ENCODE measurements around the gene TPST2.
A peak's percentile ranks its signal among the peaks of the same experiment; 100 is the strongest.
"Not testable (repeated sequence)": the region's sequence is repeated elsewhere in the genome, so short reads cannot be mapped to it uniquely, and the experiment has no call there.

Gene TPST2

DNA sequence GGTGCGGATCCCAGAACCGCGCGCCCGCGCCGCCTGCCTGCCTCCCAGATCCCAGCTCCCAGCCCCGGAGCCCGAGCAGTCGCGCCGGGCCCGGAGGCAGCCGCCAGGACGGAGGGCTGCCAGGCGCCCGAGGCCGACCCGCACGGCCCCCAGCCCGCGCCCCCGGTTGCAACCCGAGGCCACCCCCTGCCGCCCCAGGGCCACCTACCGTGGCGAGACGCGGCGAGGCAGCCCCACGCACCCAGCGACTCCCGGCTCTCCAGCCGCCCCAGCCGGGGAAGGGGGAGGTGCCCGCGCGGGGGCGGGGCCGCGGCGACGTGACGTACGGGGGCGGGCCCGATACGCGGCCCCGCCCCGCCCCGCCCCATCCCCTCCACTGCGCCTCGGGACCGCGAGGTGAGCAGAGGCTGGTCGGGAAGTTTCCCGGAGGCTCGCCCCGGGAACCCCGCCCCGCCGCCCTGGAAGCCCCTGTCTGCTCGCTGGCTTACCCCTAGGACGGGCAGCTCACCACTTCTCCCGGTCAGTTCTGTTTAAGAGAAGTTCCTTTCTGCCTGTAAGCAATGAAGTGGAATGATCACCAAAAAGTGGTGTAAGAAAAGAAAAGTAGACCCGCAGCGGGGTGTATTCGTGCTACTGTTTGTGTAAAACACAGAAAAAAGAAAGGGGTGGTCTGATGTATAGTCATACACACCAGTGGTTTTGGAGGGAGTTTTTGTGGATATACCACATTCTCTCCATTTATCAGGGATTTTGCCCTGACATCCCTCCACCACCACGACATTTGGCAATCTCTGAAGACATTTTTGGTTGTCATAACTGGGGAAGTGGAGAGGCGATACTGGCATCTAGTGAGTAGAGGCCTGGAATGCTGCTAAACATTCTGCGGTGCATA, at the start of gene TPST2:
TPST2 (minus strand) TSS at position 288 of the 892 bp plus-strand sequence. CDS start 48,502 bp downstream, outside the sequence.
- peak; percentile 86 to 96 (median 92) for DNase-seq

- DNase-seq = no peak
Observed at GRCh38 chr22:26636296-26636695, 46.4 kb upstream of the TPST2 start.

- no peak for DNase-seq
Observed at GRCh38 chr22:26635117-26635516, 45.2 kb upstream of the TPST2 start.

- DNase-seq = no peak
Observed at GRCh38 chr22:26634189-26634588, 44.3 kb upstream of the TPST2 start.

- no peak for DNase-seq
Observed at GRCh38 chr22:26632422-26633155, 42.7 kb upstream of the TPST2 start.

GRCh38 chr22:26631282-26631681, 41.4 kb upstream of the TPST2 start:
- DNase-seq = no peak

DNA sequence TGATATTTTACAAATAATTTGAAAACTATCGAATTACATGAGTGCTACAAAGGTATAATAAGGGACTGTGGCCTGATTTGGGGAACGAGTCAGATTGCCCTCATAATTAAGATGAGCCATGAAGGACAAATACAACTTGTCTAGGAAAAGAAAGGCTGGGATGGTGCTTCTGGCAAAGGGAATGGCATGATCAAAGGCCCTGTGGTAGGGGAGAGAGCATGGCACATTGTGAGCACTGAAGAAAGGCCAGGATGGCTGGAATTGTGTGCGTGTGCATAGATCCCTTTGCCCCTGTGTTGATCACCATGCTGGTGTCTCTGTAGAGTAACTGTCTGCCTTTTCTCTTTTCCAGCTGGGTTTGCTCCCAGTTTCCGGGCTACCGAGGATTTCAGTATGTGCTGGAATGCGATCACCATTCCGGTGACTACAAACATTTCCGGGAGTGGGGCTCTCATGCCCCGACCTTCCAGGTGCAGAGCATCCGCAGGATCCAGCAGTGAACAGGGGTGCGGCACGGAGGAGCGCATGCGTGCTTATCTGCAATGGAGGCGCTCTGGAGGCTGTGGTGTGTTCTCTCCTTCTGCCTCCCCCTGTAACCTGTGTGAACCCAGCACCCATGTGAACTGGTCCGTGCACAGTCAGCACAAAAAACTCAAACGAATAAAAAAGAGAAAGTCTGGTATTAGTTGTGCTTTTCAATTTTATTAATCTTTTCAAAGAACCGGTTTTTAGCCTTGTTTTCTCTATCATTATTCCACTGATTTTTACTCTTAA, 40.2 kb upstream of the TPST2 start:
- DNase-seq = no peak

DNA sequence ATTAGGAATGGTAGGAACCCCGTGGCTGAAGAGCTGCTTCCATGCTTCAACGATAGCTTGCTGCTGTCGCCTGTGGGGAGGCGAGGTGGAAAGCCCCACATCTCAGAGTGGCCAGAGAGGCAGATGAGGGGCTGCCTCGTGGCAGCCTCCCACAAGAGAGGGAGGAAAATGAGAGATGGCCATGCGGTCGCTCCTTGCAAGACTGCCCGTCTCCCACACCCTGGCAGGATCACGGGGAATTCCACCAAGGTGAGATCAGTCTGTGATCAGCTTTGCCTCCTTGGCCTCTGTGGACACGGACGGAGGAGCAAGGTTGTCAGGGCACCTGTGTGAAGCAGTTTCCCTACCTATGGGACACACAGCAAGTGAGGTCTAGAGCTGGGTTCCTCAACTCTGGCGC, 34.9 kb upstream of the TPST2 start:
- no peak for DNase-seq

GRCh38 chr22:26623984-26624383, 34.1 kb upstream of the TPST2 start:
- DNase-seq = no peak

GRCh38 chr22:26621663-26622062, 31.7 kb upstream of the TPST2 start, which contains the start of gene CRYBA4:
Gene CRYBA4, plus strand, starts transcription at chr22:26621963. Its CDS starts 634 bp downstream, at chr22:26622597.
- no peak for DNase-seq

GRCh38 chr22:26620197-26620596, 30.3 kb upstream of the TPST2 start:
- no peak for DNase-seq

- DNase-seq = no peak
Observed at GRCh38 chr22:26619510-26619909, 29.6 kb upstream of the TPST2 start.

DNA sequence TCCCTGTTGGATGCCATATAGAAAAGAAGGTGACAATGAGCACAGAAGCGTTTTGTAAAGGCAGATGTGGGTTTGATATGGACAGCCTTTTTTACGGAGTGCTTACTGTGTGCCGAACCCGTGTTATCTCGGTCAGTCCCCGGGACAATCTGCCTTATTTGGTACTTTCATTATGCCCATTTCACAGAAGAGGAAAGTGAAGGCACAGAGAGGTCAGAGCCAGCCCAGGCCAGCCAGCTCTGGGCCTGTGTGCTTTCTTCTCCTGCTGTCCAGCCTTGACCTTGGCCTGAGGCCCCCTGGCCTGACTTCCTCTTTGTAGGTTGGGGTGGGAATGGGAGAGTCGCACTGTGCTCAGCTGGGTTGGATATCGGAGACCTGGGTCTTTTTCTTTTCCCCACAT, 28.5 kb upstream of the TPST2 start:
- no peak for DNase-seq

DNA sequence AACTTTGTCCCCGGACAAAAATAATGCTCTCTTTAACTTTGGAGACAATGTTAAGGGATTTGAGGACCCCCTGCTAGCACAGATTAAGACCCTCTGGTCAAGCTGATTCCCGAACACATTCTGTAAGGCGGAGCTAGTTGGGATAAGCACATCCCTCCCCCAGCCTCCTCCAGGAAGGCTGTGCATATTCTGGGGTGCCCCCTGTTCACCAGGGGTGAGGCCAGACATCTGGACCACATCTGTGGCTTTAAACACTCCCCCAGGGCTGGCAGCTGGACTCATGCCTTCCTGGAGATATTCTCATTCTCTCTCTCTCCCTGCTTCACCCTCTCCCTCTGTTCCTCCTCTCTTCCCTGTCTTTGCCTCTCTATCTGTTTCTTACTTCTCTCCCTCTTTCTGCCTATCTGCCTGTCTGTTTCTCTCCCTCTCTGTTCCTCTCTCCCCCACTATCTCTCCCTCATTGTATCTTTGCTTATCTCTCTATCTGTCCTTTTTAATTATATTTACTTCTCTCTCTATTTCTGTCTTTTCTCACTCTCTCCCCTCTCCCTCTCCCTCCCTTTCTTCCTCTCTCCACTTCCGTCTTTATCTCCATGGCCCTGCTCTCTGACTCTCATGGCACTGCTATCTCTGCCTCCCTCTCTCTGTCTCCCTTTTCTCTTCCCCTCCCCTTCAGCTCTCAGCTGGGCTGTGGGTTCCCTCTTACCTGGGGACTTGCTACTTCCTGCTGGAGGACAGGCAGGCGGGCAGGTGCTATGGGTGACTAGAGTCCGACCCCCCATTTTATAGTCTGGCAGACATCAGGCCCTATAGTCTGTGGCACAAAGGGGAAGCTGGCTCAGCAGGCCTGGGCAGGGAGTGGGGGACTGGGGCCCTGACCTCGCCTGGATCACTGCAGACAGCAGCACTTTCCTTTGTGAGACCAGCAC, 27.6 kb upstream of the TPST2 start, which contains the start of gene CRYBB1:
CRYBB1 (minus strand) TSS at position 757 of the 929 bp plus-strand sequence. CDS start 1,708 bp downstream, outside the sequence.
- peak; percentile 32 to 53 (median 40) for DNase-seq

GRCh38 chr22:26616650-26617049, 26.7 kb upstream of the TPST2 start:
- no peak for DNase-seq

GRCh38 chr22:26615830-26616435, 26.0 kb upstream of the TPST2 start:
- DNase-seq = no peak

DNA sequence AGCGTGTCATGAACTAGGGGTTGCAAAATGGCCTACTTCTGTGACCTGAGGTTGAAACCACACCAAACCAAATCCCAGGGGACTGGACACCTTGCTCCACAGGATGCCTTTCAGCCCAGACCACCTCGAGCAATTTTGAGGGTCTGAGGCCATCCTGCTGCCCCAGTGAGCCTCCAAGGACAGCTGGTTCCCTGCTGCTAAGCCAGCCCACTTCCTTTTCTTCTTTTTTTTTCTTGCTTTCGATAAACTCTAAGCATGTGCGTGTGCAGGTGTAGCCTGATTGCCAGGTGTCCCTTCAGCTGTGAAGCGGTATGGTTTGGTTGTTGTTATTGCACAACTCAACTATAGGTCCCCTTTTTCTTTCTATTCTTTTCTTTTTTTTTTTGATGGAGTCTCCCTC, 25.2 kb upstream of the TPST2 start:
- no peak for DNase-seq

DNA sequence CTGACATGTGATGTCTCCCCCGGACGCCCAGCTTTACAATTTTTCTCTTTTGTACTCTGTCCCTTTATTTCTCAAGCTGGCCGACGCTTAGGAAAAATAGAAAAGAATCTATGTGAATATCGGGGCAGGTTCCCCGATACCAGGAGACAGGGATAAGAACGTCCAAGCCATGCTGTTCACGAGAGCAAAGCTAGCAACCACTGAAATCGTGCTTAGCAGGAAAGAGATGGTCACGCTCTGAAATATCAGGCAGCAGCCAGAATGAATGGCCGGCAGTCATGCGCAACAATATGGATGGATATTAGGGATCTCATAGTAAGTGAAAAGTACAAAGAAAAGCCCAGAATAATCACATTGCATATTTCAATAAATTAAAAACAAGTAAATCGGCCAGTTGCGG, 24.4 kb upstream of the TPST2 start:
- DNase-seq = no peak

DNA sequence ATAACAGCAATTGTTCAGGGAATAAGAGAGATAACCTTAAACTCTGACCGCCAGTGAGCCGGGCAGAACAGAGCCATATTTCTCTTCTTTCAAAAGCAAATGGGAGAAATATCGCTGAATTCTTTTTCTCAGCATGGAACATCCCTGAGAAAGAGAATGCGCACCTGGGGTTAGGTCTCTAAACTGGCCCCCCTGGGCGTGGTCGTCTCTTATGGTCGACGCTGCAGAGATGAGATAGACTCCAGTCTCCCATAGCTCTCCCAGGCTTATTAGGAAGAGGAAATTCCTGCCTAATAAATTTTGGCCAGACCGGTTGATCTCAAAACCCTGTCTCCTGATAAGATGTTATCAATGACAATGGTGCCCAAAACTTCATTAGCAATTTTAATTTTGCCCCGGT, 23.8 kb upstream of the TPST2 start:
- DNase-seq = not testable (repeated sequence)

DNA sequence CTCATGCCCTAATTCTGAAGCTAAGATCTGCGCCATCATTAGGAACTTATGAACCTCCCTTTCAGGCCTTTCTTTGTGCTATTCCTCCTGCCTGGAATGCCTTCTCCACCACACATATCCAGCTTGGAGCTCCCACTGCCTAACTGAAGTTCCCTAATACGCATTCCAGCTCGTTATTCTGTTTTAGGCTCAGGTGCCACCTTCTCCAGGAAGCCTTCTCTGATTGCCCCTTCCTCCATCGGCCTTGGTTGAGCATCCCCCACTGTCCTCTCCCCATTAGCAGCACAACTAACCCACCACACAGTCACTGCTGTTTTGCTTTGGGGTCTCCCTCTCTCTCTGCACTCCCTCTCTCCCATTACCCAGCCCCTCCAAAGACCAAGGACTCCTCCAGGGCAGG, 22.7 kb upstream of the TPST2 start:
- DNase-seq = no peak

- no peak for DNase-seq
Observed at GRCh38 chr22:26610996-26611395, 21.1 kb upstream of the TPST2 start.

Data from suppressor macrophage treated with lipopolysaccharide for 1 hour (primary cell).